OCI-LY1 (cell line): Measurements from ENCODE around the gene PRKCD.

ENCODE experiments used
- H2AFZ ChIP-seq: fragments of 200-600 bp; sonication (generic), shearing (Covaris generic); 2 replicates; pipeline ENCODE4 v1.6.0; 2014; ENCODE audit warnings: antibody characterized with exemption, mild to moderate bottlenecking, low read length
- H3F3A ChIP-seq: fragments of 200-600 bp; sonication (generic), shearing (Covaris generic); 2 replicates; pipeline ENCODE4 v1.6.0; 2014; ENCODE audit warnings: mild to moderate bottlenecking, antibody characterized with exemption, low read length, moderate library complexity; ENCODE audit not compliant: insufficient read depth
- H3K27ac ChIP-seq: fragments of 200-600 bp; sonication (generic); 2 replicates; pipeline ENCODE4 v1.5.1; 2014; ENCODE audit warnings: low read length, mixed run types, mild to moderate bottlenecking, low read depth; ENCODE audit not compliant: poor library complexity, severe bottlenecking
- H3K27me3 ChIP-seq: fragments of 200-600 bp; sonication (generic); 2 replicates; pipeline ENCODE4 v1.6.0; 2014; ENCODE audit warnings: antibody characterized with exemption, mild to moderate bottlenecking, low read length, moderate library complexity; ENCODE audit not compliant: insufficient read depth
- H3K36me3 ChIP-seq: fragments of 200-600 bp; sonication (generic); 2 replicates; pipeline ENCODE4 v1.6.1; 2014; ENCODE audit warnings: mild to moderate bottlenecking, antibody characterized with exemption, low read length, moderate library complexity, mixed read lengths; ENCODE audit not compliant: insufficient read depth
- H3K4me1 ChIP-seq: fragments of 200-600 bp; sonication (generic); 2 replicates; pipeline ENCODE4 v1.5.1; 2014; ENCODE audit warnings: mild to moderate bottlenecking, low read length, moderate library complexity; ENCODE audit not compliant: insufficient read depth, severe bottlenecking
- H3K4me2 ChIP-seq: fragments of 200-600 bp; sonication (generic), shearing (Covaris generic); 2 replicates; pipeline ENCODE4 v1.6.1; 2014; ENCODE audit warnings: low read length
- H3K4me3 ChIP-seq: fragments of 200-600 bp; sonication (generic); 2 replicates; pipeline ENCODE4 v1.5.1; 2014; ENCODE audit warnings: low read length, low read depth, mild to moderate bottlenecking, mixed read lengths; ENCODE audit not compliant: poor library complexity, severe bottlenecking
- H3K79me2 ChIP-seq: fragments of 200-600 bp; shearing (Covaris generic); 2 replicates; pipeline ENCODE4 v1.6.1; 2016; ENCODE audit warnings: mixed run types, low read length, mixed read lengths; ENCODE audit not compliant: insufficient read depth
- H3K9ac ChIP-seq: fragments of 200-600 bp; sonication (generic), shearing (Covaris generic); 2 replicates; pipeline ENCODE4 v1.6.1; 2014; ENCODE audit warnings: mild to moderate bottlenecking, low read length, mixed read lengths
- H3K9me2 ChIP-seq: fragments of 200-600 bp; sonication (generic), shearing (Covaris generic); 2 replicates; pipeline ENCODE4 v1.6.1; 2014; ENCODE audit warnings: low read depth, mild to moderate bottlenecking, low read length, mixed read lengths
- H3K9me3 ChIP-seq: fragments of 200-600 bp; shearing (Covaris generic); 2 replicates; pipeline ENCODE4 v1.6.1; 2014; ENCODE audit warnings: low read length, mixed read lengths
- H4K20me1 ChIP-seq: fragments of 200-600 bp; sonication (generic), shearing (Covaris generic); 2 replicates; pipeline ENCODE4 v1.6.0; 2016; ENCODE audit warnings: mild to moderate bottlenecking, low read length; ENCODE audit not compliant: insufficient read depth
- EZH2 ChIP-seq: fragments of 200-600 bp; sonication (generic), shearing (Covaris generic); IDR thresholded peaks from 2 replicates; pipeline ENCODE4 v1.8.0; 2017; ENCODE audit warnings: borderline replicate concordance, mixed run types, mild to moderate bottlenecking, antibody characterized with exemption, low read length, moderate library complexity, mixed read lengths
- TF ChIP-seq, protein P1 (sequence below): fragments of 200-600 bp; sonication (generic), shearing (Covaris generic); IDR thresholded peaks from 2 replicates; pipeline ENCODE4 v1.5.1; 2017; ENCODE audit warnings: mild to moderate bottlenecking, antibody characterized with exemption, low read length, moderate library complexity, mixed read lengths

Gene PRKCD

DNA sequence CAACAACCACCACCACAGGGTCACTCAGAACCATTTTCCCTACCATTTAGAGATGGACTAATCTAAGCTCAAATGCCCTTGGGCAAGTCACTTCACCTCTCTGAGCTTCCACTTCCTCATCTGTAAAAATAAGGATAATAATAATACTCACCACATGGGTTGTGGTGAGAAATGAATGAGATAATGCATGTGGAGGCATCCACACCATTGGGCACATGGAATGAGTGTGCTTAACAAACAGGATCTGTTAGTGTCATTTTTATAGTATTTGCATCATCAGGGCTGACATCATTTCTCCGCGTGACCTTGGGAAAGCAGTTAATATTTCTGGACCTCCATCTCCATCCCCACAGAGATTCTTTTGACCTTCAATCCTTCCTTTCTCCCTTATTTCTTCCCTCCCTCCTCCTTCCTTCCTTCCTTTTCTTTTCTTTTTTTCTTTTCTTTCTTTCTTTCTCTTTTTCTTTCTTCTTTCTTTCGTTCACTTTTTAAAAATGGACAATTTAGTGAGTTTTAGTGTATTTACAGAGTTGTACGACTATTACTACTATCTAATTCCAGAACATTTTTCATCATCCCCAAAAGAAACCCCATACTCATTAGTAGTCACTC is 23.1 kb upstream of the PRKCD start:
- TF ChIP-seq EZH2 = no peak
- TF ChIP-seq, protein P1, sequence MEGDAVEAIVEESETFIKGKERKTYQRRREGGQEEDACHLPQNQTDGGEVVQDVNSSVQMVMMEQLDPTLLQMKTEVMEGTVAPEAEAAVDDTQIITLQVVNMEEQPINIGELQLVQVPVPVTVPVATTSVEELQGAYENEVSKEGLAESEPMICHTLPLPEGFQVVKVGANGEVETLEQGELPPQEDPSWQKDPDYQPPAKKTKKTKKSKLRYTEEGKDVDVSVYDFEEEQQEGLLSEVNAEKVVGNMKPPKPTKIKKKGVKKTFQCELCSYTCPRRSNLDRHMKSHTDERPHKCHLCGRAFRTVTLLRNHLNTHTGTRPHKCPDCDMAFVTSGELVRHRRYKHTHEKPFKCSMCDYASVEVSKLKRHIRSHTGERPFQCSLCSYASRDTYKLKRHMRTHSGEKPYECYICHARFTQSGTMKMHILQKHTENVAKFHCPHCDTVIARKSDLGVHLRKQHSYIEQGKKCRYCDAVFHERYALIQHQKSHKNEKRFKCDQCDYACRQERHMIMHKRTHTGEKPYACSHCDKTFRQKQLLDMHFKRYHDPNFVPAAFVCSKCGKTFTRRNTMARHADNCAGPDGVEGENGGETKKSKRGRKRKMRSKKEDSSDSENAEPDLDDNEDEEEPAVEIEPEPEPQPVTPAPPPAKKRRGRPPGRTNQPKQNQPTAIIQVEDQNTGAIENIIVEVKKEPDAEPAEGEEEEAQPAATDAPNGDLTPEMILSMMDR = no peak
- Histone ChIP-seq H2AFZ (no peak overlapping the region), H3K4me3 (no peak overlapping the region), H3K79me2 (no peaks in the 10 kb centered on the region), H3K9me2 (no peaks in the 10 kb centered on the region), H3F3A (no peaks in the 10 kb centered on the region), H3K27me3 (no peaks in the 10 kb centered on the region), H3K9ac (no peak overlapping the region), H4K20me1 (no peaks in the 10 kb centered on the region), H3K36me3 (no peaks in the 10 kb centered on the region), H3K4me1 (peaks cover 10% of the 10 kb centered on the region), H3K9me3 (no peaks in the 10 kb centered on the region), H3K27ac (no peak overlapping the region), H3K4me2 (no peak overlapping the region)

DNA sequence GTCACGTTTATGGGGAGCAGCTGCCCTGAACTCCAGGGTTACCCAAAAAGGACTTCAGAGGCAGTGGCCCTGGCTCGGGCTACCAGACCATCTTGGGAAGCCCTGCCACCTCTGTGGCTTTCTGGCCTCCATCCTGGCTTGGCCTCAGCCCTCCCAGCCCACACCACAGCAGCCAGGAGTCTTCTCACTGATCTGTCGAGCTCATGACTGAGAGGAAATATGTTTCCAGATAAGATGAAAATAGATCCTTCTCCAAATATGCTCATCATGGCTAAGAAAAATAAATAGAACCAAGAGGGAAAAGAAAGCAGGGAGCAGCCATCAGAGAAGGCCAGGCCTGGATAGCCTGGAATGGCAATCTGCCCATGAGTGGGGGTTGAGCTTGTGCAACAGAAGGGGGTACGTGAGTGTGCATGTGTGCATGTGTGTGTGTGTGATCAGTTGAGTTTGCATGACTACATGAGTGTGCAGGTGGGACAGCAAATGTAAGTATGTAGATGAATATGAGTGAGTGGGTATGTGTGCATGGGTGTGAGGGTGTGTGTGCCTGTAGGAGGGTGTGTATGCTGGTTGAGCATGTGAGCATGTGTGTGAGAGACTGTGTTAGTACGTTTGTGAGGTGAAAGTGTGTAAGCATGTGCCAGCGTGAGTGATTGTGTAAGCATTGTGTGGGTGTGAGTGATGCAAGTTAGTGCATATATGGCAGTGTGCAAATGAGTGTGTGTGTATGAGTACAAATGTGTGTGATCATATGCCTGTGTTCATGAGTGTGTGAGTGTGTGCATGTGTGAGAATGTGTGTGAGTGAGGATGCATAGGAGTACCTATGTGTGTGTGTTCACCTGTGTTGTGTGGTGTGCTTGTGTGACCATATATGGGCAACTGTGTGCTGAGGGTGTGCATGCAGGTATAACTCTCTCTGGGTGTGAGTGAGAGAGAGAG is 20.8 kb upstream of the PRKCD start:
- H3K27ac ChIP-seq = no peak overlapping the region
- H3K9me3 ChIP-seq = no peaks in the 10 kb centered on the region
- H3K79me2 ChIP-seq = no peaks in the 10 kb centered on the region
- no peaks in the 10 kb centered on the region for H3K9me2 ChIP-seq
- H3K4me3 ChIP-seq = no peak overlapping the region
- no peaks in the 10 kb centered on the region for H3F3A ChIP-seq
- TF ChIP-seq, protein P1 = no peak
- no peak for TF ChIP-seq EZH2
- peaks cover 10% of the 10 kb centered on the region for H3K4me1 ChIP-seq
- H4K20me1 ChIP-seq = no peaks in the 10 kb centered on the region
- H3K36me3 ChIP-seq = no peaks in the 10 kb centered on the region
- H3K4me2 ChIP-seq = no peak overlapping the region
- no peaks in the 10 kb centered on the region for H3K27me3 ChIP-seq
- no peak overlapping the region for H3K9ac ChIP-seq
- no peak overlapping the region for H2AFZ ChIP-seq

GRCh38 chr3:53140847-53141845 is 19.9 kb upstream of the PRKCD start:
- no peaks in the 10 kb centered on the region for H3K9me2 ChIP-seq
- H3K4me3 ChIP-seq = no peak overlapping the region
- H4K20me1 ChIP-seq = no peaks in the 10 kb centered on the region
- no peak overlapping the region for H3K27ac ChIP-seq
- H3K27me3 ChIP-seq = no peaks in the 10 kb centered on the region
- no peaks in the 10 kb centered on the region for H3F3A ChIP-seq
- peaks cover 10% of the 10 kb centered on the region for H3K4me1 ChIP-seq
- H3K79me2 ChIP-seq = no peaks in the 10 kb centered on the region
- no peak overlapping the region for H2AFZ ChIP-seq
- H3K9ac ChIP-seq = no peak overlapping the region
- no peak for TF ChIP-seq EZH2
- TF ChIP-seq, protein P1 = no peak
- H3K36me3 ChIP-seq = no peaks in the 10 kb centered on the region
- H3K4me2 ChIP-seq = no peak overlapping the region
- no peaks in the 10 kb centered on the region for H3K9me3 ChIP-seq
